A549 treated with Hydrocortisone at 1 μM for 4 hours (cell line): Measurements from ENCODE around the gene TGM2. TPM values are rescaled to one million over a fixed set of nuclear protein-coding genes. Genes with fewer than 3 reads are reported as not detected.

Experiments
- total RNA-seq: library from RNA; stranded (reverse); fragments of 200-300 nt; extraction: Qiagen RNA extraction; gene quantifications from 5 replicates; pipeline ENCODE4 v1.2.3, GENCODE V29; 2022

TGM2 gene
- 336 to 542 TPM (median 501 TPM) in 5 replicates for total RNA-seq

GRCh38 chr20:38165089-38165965 lies at the start of gene TGM2:
Gene TGM2, minus strand, starts transcription at chr20:38165270. Its CDS starts 72 bp downstream, at chr20:38165198.

Other genes with a start within 250 kb of the TGM2 start
- gene TTI1, start 131.8 kb downstream of the TGM2 start, total RNA-seq, result 21.0 to 25.0 TPM (median 22.3 TPM) in 5 replicates
- gene RPRD1B, start 131.5 kb downstream of the TGM2 start, total RNA-seq, result 29.9 to 30.8 TPM (median 30.2 TPM) in 5 replicates
- gene KIAA1755, start 95.5 kb upstream of the TGM2 start, total RNA-seq, result 0.08 to 0.23 TPM (median 0.15 TPM) in 5 replicates
- gene BPI, start 138.9 kb upstream of the TGM2 start, total RNA-seq, result not detected in 5 replicates
- 0.81 to 1.6 TPM (median 1.3 TPM) in 5 replicates for gene LBP, start 181.2 kb upstream of the TGM2 start, total RNA-seq